Neural progenitor cell (in vitro differentiated cells): ENCODE measurements around the gene PARD3B. TPM values are rescaled to one million over a fixed set of nuclear protein-coding genes. Genes with fewer than 3 reads are reported as not detected.

Experiments
- DNase-seq: peaks from one replicate; pipeline ENCODE4 v3.0.0-alpha.2; 2016; ENCODE audit warnings: low spot score
- H2AFZ ChIP-seq: fragments of 200-600 bp; sonication (generic); replicated peaks from 2 replicates; pipeline ENCODE4 v1.6.1; 2016; ENCODE audit warnings: antibody characterized with exemption
- H3F3A ChIP-seq: fragments of 200-600 bp; sonication (generic); 2 replicates; pipeline ENCODE4 v1.6.1; 2016; ENCODE audit warnings: antibody characterized with exemption, low read depth
- H3K27ac ChIP-seq: fragments of 200-600 bp; sonication (generic); 2 replicates; pipeline ENCODE4 v1.5.1; 2016; ENCODE audit warnings: mild to moderate bottlenecking
- H3K27me3 ChIP-seq: fragments of 200-600 bp; sonication (generic); 2 replicates; pipeline ENCODE4 v1.6.1; 2016; ENCODE audit warnings: mild to moderate bottlenecking, moderate library complexity
- H3K36me3 ChIP-seq: fragments of 200-600 bp; sonication (generic); 2 replicates; pipeline ENCODE4 v1.5.1; 2016
- H3K4me1 ChIP-seq: fragments of 200-600 bp; sonication (generic); 2 replicates; pipeline ENCODE4 v1.6.1; 2016; ENCODE audit warnings: mixed run types
- H3K4me2 ChIP-seq: fragments of 200-600 bp; sonication (generic); 2 replicates; pipeline ENCODE4 v1.6.1; 2016
- H3K4me3 ChIP-seq: fragments of 200-600 bp; sonication (generic); 2 replicates; pipeline ENCODE4 v1.5.1; 2016
- H3K79me2 ChIP-seq: fragments of 200-600 bp; sonication (generic); 2 replicates; pipeline ENCODE4 v1.6.1; 2016; ENCODE audit warnings: low read depth
- H3K9ac ChIP-seq: fragments of 200-600 bp; sonication (generic); 2 replicates; pipeline ENCODE4 v1.6.1; 2016
- H3K9me3 ChIP-seq: fragments of 200-600 bp; sonication (generic); 2 replicates; pipeline ENCODE4 v1.5.1; 2016; ENCODE audit warnings: low read depth
- H4K20me1 ChIP-seq: fragments of 200-600 bp; sonication (generic); 2 replicates; pipeline ENCODE4 v1.6.1; 2016; ENCODE audit warnings: low read depth
- H3K27ac Mint-ChIP-seq: 3 replicates; pipeline ENCODE4 v1.8.0; 2021; ENCODE audit warnings: mixed read lengths
- H3K27me3 Mint-ChIP-seq: 2 replicates; pipeline ENCODE4 v1.8.0; 2022; ENCODE audit warnings: low read depth, mild to moderate bottlenecking, inconsistent platforms, moderate library complexity, mixed read lengths; ENCODE audit not compliant: insufficient read depth
- H3K36me3 Mint-ChIP-seq: 3 replicates; pipeline ENCODE4 v1.8.0; 2021; ENCODE audit warnings: mixed read lengths
- H3K4me1 Mint-ChIP-seq: 3 replicates; pipeline ENCODE4 v1.8.0; 2021; ENCODE audit warnings: mixed read lengths
- H3K4me3 Mint-ChIP-seq: 3 replicates; pipeline ENCODE4 v1.8.0; 2021; ENCODE audit warnings: mild to moderate bottlenecking, moderate library complexity, mixed read lengths
- H3K9me3 Mint-ChIP-seq: 3 replicates; pipeline ENCODE4 v1.8.0; 2020; ENCODE audit warnings: mixed read lengths
- CTCF ChIP-seq: fragments of 200-600 bp; sonication (generic); IDR thresholded peaks from 2 replicates; pipeline ENCODE4 v1.5.1; 2017; ENCODE audit warnings: antibody characterized with exemption, mild to moderate bottlenecking
- EZH2 ChIP-seq: fragments of 200-600 bp; sonication (generic); IDR thresholded peaks from 2 replicates; pipeline ENCODE4 v1.6.1; 2017; ENCODE audit warnings: antibody characterized with exemption, mild to moderate bottlenecking, moderate library complexity
- EZH2phosphoT487 ChIP-seq: fragments of 200-600 bp; sonication (generic); IDR thresholded peaks from 2 replicates; pipeline ENCODE4 v1.6.1; 2017; ENCODE audit warnings: antibody characterized with exemption
- total RNA-seq: library from RNA; depleted of rRNA; stranded (reverse); fragments of >200 nt; gene quantifications from 2 replicates; pipeline ENCODE4 v1.2.3, GENCODE V29; 2015; ENCODE audit warnings: low replicate concordance

Gene PARD3B
- total RNA-seq, 1 donor from 2014 or later = 8.4 TPM

GRCh38 chr2:204608237-204608939 lies 63.1 kb downstream of the PARD3B start:
- no peak overlapping the region for H3K4me2 ChIP-seq
- H3K27ac Mint-ChIP-seq = peak overlapping the region; percentile 8
- TF ChIP-seq EZH2 (no peak), EZH2phosphoT487 (no peak), CTCF (no peak)

GRCh38 chr2:204611017-204611631 lies 65.8 kb downstream of the PARD3B start:
- no peak overlapping the region for H3K4me3 ChIP-seq
- H3K9me3 ChIP-seq = no peaks in the 10 kb centered on the region
- H3K36me3 Mint-ChIP-seq = peaks cover 5% of the 10 kb centered on the region
- no peak overlapping the region for H2AFZ ChIP-seq
- no peaks in the 10 kb centered on the region for H3K36me3 ChIP-seq
- H3K27me3 ChIP-seq = no peaks in the 10 kb centered on the region
- H4K20me1 ChIP-seq = no peaks in the 10 kb centered on the region
- H3F3A ChIP-seq = no peaks in the 10 kb centered on the region
- no peaks in the 10 kb centered on the region for H3K79me2 ChIP-seq
- no peak overlapping the region for H3K27ac Mint-ChIP-seq
- no peak for DNase-seq
- no peaks in the 10 kb centered on the region for H3K4me1 ChIP-seq
- no peak overlapping the region for H3K4me3 Mint-ChIP-seq
- no peak for TF ChIP-seq CTCF
- TF ChIP-seq EZH2phosphoT487 = no peak
- no peak for TF ChIP-seq EZH2
- H3K27me3 Mint-ChIP-seq = no peaks in the 10 kb centered on the region
- H3K9ac ChIP-seq = no peak overlapping the region
- peaks cover 17% of the 10 kb centered on the region for H3K4me1 Mint-ChIP-seq
- no peak overlapping the region for H3K4me2 ChIP-seq
- H3K27ac ChIP-seq = no peak overlapping the region
- peaks cover 3% of the 10 kb centered on the region for H3K9me3 Mint-ChIP-seq

More at GRCh38 chr2:204608237-204608939, 63.1 kb downstream of the PARD3B start:
- no peaks in the 10 kb centered on the region for H3K9me3 Mint-ChIP-seq
- DNase-seq = no peak
- peaks cover 17% of the 10 kb centered on the region for H3K4me1 Mint-ChIP-seq
- Histone ChIP-seq H3F3A (no peaks in the 10 kb centered on the region), H3K27me3 (no peaks in the 10 kb centered on the region), H3K9ac (no peak overlapping the region), H3K36me3 (no peaks in the 10 kb centered on the region), H3K79me2 (no peaks in the 10 kb centered on the region), H3K4me3 (no peak overlapping the region), H3K4me1 (no peaks in the 10 kb centered on the region), H3K27ac (no peak overlapping the region), H2AFZ (no peak overlapping the region), H4K20me1 (no peaks in the 10 kb centered on the region), H3K9me3 (no peaks in the 10 kb centered on the region)
- H3K36me3 Mint-ChIP-seq = no peaks in the 10 kb centered on the region
- no peaks in the 10 kb centered on the region for H3K27me3 Mint-ChIP-seq
- H3K4me3 Mint-ChIP-seq = no peak overlapping the region

GRCh38 chr2:204611764-204612163 lies 66.5 kb downstream of the PARD3B start:
- Mint-ChIP-seq H3K27ac (no peak overlapping the region), H3K4me1 (peaks cover 17% of the 10 kb centered on the region), H3K36me3 (peaks cover 5% of the 10 kb centered on the region), H3K9me3 (peaks cover 3% of the 10 kb centered on the region), H3K27me3 (no peaks in the 10 kb centered on the region), H3K4me3 (no peak overlapping the region)
- Histone ChIP-seq H3K27ac (no peak overlapping the region), H3K4me2 (no peak overlapping the region), H3K9me3 (no peaks in the 10 kb centered on the region), H3F3A (no peaks in the 10 kb centered on the region), H3K9ac (no peak overlapping the region), H3K4me3 (no peak overlapping the region), H3K4me1 (no peaks in the 10 kb centered on the region), H3K27me3 (no peaks in the 10 kb centered on the region), H3K79me2 (no peaks in the 10 kb centered on the region), H2AFZ (no peak overlapping the region), H4K20me1 (no peaks in the 10 kb centered on the region), H3K36me3 (no peaks in the 10 kb centered on the region)
- DNase-seq = no peak
- TF ChIP-seq EZH2 = no peak
- no peak for TF ChIP-seq EZH2phosphoT487
- TF ChIP-seq CTCF = no peak
